IPS-20b (cell line): ENCODE results near the gene TIPRL.
"Not testable (repeated sequence)": the region's sequence is repeated elsewhere in the genome, so short reads cannot be mapped to it uniquely, and the experiment has no call there.

Experiments
- H3K27ac ChIP-seq: one replicate; pipeline ENCODE4 v1.5.1; 2013; ENCODE audit warnings: low read length
- H3K27me3 ChIP-seq: 2 replicates; pipeline ENCODE4 v1.6.1; 2013; ENCODE audit warnings: mild to moderate bottlenecking, low read length, inconsistent platforms; ENCODE audit not compliant: insufficient read depth
- H3K36me3 ChIP-seq: 2 replicates; pipeline ENCODE4 v1.6.1; 2013; ENCODE audit warnings: low read depth, mild to moderate bottlenecking, inconsistent platforms, low read length, moderate library complexity; ENCODE audit not compliant: insufficient read depth
- H3K4me1 ChIP-seq: 2 replicates; pipeline ENCODE4 v1.6.1; 2013; ENCODE audit warnings: mild to moderate bottlenecking, control low read depth, inconsistent platforms, low read length, moderate library complexity; ENCODE audit not compliant: insufficient read depth
- H3K4me3 ChIP-seq: 2 replicates; pipeline ENCODE4 v1.5.1; 2013; ENCODE audit warnings: mild to moderate bottlenecking, low read length, inconsistent platforms
- H3K9ac ChIP-seq: 2 replicates; pipeline ENCODE4 v1.6.1; 2013; ENCODE audit warnings: low read depth, mild to moderate bottlenecking, inconsistent platforms, low read length, moderate library complexity
- H3K9me3 ChIP-seq: 2 replicates; pipeline ENCODE4 v1.6.1; 2013; ENCODE audit warnings: mild to moderate bottlenecking, low read depth, low read length, inconsistent platforms; ENCODE audit not compliant: insufficient read depth

The TIPRL gene

DNA sequence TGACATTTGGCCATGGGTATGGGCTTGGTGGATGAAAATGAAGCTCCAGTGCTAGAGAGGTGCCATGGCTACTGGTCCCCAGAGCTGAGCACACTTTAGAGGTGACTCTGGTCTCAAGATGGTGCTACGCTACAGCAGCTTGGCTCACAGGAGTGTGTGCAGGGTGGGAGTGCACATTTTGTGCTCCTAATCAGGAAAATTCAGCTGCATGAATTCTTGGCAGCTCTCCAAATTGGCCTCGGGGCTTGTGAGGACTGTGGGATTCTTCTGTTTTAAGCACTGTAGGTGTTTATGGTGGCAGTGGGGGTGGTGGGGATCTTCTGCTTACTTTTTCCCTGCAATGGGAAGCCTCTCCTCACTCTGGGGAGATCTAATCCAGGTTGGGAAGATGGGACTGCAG is 17.3 kb upstream of the TIPRL start:
- H3K4me1 ChIP-seq = no peaks in the 10 kb centered on the region
- no peak overlapping the region for H3K4me3 ChIP-seq
- H3K9me3 ChIP-seq = no peaks in the 10 kb centered on the region; the same call in none of the 2 replicates
- no peaks in the 10 kb centered on the region for H3K36me3 ChIP-seq
- no peak overlapping the region for H3K27ac ChIP-seq
- no peaks in the 10 kb centered on the region for H3K27me3 ChIP-seq
- H3K9ac ChIP-seq = no peak overlapping the region

DNA sequence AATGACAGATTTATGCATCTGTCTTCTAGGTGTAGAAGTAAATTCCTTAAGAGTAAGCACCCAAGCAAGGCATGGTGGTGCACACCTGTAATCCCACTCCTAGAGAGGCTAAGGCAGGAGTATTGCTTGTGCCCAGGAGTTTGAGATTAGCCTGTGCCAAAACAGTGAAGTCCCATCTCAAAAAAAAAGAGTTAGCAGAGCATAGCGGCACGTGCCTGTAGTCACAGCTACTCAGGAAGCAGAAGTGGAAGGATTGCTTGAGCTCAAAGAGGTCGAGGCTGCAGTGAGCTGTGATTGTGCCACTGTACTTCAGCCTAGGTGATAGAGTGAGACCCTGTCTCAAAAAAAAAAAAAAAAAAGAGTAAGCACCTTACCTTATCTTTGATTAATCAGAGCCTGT is 15.1 kb upstream of the TIPRL start:
- H3K36me3 ChIP-seq = no peaks in the 10 kb centered on the region
- H3K4me1 ChIP-seq = no peaks in the 10 kb centered on the region
- H3K27ac ChIP-seq = no peak overlapping the region
- H3K27me3 ChIP-seq = no peaks in the 10 kb centered on the region
- H3K9me3 ChIP-seq = no peaks in the 10 kb centered on the region; the same call in 1 of the 2 replicates
- H3K4me3 ChIP-seq = no peak overlapping the region
- H3K9ac ChIP-seq = no peak overlapping the region

DNA sequence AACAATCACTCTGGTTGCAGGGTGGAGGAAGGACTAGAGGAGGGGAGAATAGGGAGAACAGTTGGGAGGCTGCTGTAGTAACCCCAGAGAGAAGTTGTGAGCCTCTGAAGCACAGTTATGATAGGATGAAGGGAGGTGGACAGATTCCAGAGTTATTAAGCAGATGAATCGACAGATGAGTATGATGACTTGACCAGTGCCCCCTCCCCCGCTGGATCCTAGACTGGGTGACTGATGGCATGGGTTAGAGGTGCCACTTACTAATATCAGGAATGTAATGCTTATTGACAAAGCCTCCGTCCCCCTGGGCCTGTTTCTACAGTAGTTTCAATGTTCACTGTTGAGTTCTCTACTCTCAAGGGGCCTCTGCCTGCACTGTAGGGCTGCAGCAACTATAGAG is 14.0 kb upstream of the TIPRL start:
- Histone ChIP-seq H3K9ac (no peak overlapping the region), H3K36me3 (no peaks in the 10 kb centered on the region), H3K9me3 (no peaks in the 10 kb centered on the region; the same call in 1 of the 2 replicates), H3K4me3 (no peak overlapping the region), H3K27ac (no peak overlapping the region), H3K4me1 (no peaks in the 10 kb centered on the region), H3K27me3 (no peaks in the 10 kb centered on the region)

DNA sequence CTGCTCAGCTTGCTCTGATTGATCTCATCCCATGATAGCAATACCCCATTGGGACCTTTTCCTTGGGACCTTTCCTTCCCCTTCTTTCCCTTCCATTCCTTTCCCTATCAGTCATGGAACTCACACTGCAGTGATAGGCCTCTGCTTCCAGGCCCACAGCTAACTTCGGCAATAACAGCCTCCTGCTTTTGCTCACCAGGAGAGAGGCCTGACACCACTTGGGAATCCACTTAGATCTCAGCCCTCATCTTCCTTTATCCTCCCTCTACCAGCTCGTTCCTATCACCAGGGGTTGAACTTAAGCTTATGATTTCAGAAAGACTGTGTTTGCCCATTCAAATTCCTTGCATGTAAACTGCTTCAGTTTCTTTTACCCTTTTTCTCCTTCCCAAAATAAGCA is 11.0 kb upstream of the TIPRL start:
- H3K27me3 ChIP-seq = no peaks in the 10 kb centered on the region
- no peak overlapping the region for H3K4me3 ChIP-seq
- H3K9ac ChIP-seq = no peak overlapping the region
- no peaks in the 10 kb centered on the region for H3K4me1 ChIP-seq
- no peaks in the 10 kb centered on the region for H3K36me3 ChIP-seq
- no peak overlapping the region for H3K27ac ChIP-seq
- no peaks in the 10 kb centered on the region for H3K9me3 ChIP-seq

DNA sequence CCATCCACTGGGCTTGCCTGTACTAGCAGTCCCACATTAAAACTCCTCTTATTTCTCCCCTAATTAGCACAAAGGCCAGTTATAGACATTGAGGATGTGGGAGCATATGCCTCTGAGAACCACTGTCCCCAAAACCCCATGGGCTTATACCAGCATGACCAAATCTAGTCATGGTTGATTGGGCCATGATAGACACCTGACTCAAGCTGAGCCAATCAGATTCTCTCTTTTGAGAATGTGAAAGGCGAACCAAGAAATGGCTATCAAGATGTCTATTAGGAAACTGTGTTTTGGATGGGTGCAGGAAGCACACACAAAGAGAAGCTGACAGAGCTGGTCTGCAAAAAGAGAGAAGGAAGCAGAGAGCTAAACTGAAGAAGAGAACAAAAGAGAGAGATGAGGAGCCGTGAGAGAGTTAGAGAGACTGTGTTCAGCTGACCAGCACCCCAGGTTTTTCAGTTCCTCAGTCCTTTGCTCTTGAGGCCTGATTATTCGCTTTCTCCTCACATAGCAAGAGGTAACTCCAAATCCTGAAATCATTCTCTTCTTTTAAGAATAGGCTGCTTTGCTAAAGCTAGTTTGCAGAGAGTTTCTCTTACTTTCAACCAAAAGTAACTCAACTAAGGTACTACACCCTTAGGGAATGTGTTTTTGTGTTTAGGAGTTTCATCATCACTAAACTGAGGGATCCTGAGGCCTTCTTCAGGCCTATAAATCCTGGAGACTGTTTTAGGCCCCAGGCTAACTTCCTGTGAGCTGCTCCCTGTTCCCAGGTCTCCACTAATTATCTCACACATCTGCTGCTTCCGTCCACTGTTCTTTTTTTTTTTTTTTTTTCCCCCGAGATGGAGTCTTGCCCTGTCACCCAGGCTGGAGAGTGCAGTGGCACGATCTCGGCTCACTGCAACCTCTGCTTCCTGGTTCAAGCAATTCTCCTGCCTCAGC is 7.9 kb upstream of the TIPRL start:
- no peak overlapping the region for H3K9ac ChIP-seq
- no peaks in the 10 kb centered on the region for H3K4me1 ChIP-seq
- H3K27me3 ChIP-seq = no peaks in the 10 kb centered on the region
- H3K36me3 ChIP-seq = no peaks in the 10 kb centered on the region
- no peaks in the 10 kb centered on the region for H3K9me3 ChIP-seq
- H3K4me3 ChIP-seq = no peak overlapping the region
- H3K27ac ChIP-seq = no peak overlapping the region

DNA sequence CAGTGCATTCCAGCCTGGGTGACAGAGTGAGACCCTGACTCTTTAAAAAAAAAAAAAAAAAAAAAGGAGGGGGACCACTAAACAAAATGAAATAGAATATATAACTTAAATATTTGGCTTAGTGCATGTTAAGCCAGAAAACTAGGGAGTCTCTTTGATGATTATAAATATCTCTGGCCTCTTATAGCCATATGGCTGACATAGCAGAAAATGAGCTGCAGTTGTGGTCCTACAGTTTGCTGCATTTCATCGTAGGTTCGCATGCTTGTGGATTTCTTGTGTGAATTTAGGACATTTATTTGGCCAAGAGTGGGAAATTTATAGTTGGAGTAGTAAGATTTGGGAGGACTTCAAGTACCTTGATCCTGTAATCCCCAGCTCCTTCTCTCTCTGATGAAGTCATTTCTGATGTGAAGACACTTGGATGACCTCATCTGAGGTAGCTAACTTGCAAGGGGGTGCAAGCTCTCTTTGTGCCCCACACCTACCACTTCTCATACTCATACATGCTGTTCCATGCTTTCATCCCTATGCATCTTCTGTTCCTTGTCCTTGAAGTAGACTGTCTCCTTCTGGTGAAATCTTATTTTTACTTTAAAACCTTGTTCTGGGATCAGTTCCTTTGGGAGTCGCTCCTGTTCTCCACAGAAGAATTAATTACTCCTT is 6.4 kb upstream of the TIPRL start:
- no peak overlapping the region for H3K4me3 ChIP-seq
- H3K9me3 ChIP-seq = no peaks in the 10 kb centered on the region
- no peak overlapping the region for H3K9ac ChIP-seq
- no peaks in the 10 kb centered on the region for H3K4me1 ChIP-seq
- no peaks in the 10 kb centered on the region for H3K27me3 ChIP-seq
- H3K36me3 ChIP-seq = no peaks in the 10 kb centered on the region
- no peak overlapping the region for H3K27ac ChIP-seq

DNA sequence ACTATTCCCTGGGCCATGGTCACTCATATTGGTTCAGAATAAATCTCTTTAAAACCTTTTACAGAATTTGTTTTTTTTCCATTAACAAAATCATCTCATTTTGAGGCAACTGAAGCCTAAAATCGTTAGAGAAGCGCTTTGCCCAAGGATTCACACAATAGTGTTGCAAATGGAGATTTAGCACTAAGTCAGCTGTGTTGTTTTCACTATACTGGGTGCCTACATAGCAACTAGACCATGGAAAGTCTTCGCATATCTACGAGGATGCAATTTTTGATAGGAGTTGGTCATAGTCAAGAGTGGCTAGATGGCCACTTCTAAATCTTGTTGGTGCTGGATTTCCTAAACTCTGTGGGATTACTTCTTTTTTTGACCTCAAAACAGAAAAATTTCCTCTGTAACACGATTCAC is 530 bp upstream of the TIPRL start:
- H3K9ac ChIP-seq = peak overlapping the region; percentile 65; the same call in 1 of the 2 replicates
- H3K4me3 ChIP-seq = peak overlapping the region; percentile 95; the same call in 1 of the 2 replicates
- peak overlapping the region; percentile 41 for H3K27ac ChIP-seq
- H3K36me3 ChIP-seq = no peaks in the 10 kb centered on the region
- H3K4me1 ChIP-seq = peaks cover 2% of the 10 kb centered on the region; the same call in 1 of the 2 replicates
- no peaks in the 10 kb centered on the region for H3K27me3 ChIP-seq
- H3K9me3 ChIP-seq = no peaks in the 10 kb centered on the region

DNA sequence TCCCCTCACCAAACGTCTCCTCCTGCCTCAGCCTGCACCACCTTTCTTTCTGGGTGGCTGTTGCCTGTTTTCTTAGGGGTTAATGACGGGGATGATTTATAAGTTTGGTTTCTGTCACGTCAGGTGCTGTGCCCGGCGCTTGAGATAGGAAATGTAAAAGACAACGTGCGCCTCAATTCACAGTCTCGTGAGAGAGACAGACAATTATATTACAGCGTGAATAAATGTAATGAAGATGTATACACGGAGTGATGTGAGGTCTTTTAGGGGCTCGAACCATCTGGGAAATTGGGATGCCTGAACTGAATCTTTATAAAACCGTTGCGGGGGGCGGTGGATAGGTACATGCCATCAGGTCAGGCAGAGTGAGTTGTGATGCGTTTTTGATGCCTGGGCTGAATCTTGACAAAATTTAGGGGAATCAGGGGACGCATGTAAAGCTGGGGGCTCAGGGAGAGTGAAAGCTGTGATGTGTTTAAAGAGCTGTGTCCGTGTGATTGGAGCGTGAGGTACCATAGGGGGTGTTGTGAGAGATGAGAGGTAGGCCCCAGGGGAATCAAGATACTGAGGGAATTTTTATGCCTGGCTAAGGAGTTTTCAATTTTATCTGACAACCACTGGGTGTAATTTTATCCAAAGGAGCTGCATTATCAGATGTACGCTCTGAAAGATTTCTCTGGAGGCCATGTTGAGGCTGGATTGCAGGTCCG is 831 bp downstream of the TIPRL start:
- Histone ChIP-seq H3K9me3 (no peaks in the 10 kb centered on the region), H3K36me3 (no peaks in the 10 kb centered on the region), H3K4me3 (peak overlapping the region; percentile 95), H3K4me1 (peaks cover 2% of the 10 kb centered on the region; the same call in 1 of the 2 replicates), H3K9ac (peak overlapping the region; percentile 87), H3K27ac (no peak overlapping the region), H3K27me3 (no peaks in the 10 kb centered on the region)

DNA sequence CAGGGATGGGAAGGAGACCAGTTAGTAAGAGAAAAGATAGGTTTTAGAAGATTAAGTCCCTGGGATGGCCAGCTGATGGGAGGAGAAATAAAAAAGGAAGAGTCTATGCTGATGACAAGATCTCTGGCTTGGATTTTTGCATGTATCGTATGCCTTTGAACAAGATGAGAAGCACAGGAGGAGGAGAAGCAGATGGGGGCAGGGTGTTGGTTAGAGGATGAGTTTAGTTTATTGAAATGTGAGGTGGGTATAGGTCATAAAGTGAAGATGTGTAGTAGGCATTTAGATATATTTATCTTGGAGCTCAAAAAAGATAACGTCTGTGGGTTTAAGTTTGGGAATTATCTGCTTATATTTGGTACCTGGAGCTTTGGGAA is 1.4 kb downstream of the TIPRL start:
- no peaks in the 10 kb centered on the region for H3K9me3 ChIP-seq
- H3K4me3 ChIP-seq = peak overlapping the region; percentile 95
- H3K9ac ChIP-seq = peak overlapping the region; percentile 87
- H3K27me3 ChIP-seq = no peaks in the 10 kb centered on the region
- H3K27ac ChIP-seq = no peak overlapping the region
- no peaks in the 10 kb centered on the region for H3K36me3 ChIP-seq
- H3K4me1 ChIP-seq = peaks cover 2% of the 10 kb centered on the region; the same call in 1 of the 2 replicates

DNA sequence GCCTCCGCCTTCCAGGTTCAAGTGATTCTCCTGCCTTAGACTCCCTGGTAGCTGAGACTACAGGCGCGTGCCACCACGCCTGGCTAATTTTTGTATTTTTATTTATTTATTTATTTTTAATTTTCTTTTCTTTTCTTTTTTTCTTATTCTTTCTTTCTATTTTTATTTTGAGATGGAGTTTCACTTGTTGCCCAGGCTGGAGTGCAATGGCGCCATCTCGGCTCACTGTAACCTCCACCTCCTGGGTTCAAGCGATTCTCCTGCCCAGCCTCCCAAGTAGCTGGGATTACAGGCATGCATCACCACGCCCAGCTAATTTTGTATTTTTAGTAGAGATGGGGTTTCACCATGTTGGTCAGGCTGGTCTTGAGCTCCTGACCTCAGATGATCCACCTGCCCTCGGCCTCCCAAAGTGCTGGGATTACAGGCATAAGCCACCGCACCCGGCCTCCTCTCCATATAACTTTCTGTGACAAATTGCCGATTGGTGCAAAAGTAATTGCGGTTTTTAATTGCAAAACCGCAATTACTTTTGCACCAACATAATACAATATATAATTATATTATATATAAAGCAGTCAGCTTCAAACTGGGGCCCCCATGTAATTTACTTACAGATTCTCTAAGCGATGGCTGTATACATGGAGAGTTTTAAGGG is 2.4 kb downstream of the TIPRL start:
- not testable (repeated sequence) for H3K27ac ChIP-seq, H3K27me3 ChIP-seq, H3K9me3 ChIP-seq, H3K36me3 ChIP-seq, H3K4me3 ChIP-seq, H3K9ac ChIP-seq, H3K4me1 ChIP-seq

DNA sequence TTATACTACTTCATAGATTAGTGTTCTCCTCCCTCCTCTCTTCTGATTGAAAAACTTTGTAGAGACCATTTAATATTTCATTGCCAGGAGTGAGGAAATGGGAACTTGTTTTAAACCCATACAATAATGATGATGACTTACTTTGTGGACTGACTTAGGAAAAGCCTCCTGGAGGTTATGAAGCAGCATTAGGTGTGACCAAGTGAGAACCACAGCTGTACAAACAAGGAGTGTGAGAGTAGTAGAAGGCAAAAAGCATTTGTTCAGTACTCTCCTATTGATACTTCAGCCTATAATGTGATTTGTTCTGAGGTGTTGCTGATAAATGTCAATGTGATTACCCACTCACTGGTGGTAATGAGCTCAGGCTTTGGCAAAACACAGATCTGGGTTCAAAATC is 8.4 kb downstream of the TIPRL start:
- Histone ChIP-seq H3K9ac (no peak overlapping the region), H3K9me3 (no peaks in the 10 kb centered on the region), H3K4me3 (no peak overlapping the region), H3K27me3 (no peaks in the 10 kb centered on the region), H3K4me1 (no peaks in the 10 kb centered on the region), H3K36me3 (peaks cover 18% of the 10 kb centered on the region), H3K27ac (no peak overlapping the region)
